NCI-H1417 treated with DMSO at 0.1 percent for 48 hours (cell line): ENCODE measurements around the gene IFT27.

Experiments
- DNase-seq: peaks from one replicate; lab custom pipeline; 2025; lab: John Stamatoyannopoulos, UW

IFT27 gene, protein sequence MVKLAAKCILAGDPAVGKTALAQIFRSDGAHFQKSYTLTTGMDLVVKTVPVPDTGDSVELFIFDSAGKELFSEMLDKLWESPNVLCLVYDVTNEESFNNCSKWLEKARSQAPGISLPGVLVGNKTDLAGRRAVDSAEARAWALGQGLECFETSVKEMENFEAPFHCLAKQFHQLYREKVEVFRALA

DNA sequence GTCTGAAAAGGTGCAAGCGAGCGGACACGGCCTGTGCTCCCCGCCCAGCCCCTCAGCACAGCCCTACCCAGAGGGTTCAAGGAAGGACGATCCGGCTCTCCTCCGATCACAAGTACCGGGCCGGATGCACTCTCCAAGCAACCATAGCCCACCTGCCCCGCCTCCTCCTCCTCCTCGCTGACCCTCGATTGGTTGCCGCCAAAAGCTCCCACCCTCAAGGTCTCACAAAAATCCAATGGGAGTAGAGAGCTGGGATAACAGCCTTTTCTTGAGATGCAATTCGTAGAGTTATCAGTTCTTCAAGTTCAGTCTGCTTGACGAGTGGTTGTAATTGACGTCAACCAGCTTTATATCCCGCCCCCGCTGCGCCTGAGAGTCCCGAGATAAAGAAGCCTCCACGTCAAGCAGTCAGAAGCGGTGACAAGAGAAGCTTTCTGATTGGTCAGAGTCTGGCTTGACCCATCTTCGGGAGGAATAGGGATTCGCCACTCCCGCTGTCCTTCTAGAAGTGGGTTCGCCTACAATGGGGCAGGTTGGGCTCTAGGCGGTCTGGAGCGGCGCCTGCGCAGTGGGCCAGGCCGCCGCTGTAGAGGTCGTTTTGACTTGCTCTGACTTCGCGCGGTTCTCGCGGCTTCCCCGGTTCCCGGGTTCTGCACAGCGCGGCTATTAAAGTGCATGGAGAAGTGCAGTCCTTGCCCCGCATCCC is at the start of gene IFT27:
TSS of gene IFT27 (minus strand) at position 156 of the 706 bp plus-strand sequence. CDS start 412 bp downstream, outside the sequence.
- DNase-seq: peak; percentile 93

DNA sequence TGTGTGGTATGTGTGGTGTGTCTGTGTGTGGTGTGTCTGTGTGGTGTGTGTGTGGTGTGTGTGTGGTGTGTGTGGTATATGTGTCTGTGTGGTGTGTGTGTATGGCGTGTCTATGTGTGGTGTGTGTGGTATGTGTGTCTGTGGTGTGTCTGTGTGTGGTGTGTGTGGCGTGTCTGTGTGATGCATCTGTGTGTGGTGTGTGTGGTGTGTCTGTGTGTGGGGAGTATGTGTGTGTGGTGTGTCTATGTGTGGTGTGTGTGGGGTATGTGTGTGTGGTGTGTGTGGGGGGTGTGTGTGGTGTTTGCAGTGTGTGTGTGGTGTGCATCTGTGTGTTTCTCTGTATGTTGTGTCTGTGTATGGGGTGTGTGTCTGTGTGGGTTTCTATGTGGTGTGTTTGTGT is 48.7 kb upstream of the IFT27 start:
- DNase-seq: no peak

DNA sequence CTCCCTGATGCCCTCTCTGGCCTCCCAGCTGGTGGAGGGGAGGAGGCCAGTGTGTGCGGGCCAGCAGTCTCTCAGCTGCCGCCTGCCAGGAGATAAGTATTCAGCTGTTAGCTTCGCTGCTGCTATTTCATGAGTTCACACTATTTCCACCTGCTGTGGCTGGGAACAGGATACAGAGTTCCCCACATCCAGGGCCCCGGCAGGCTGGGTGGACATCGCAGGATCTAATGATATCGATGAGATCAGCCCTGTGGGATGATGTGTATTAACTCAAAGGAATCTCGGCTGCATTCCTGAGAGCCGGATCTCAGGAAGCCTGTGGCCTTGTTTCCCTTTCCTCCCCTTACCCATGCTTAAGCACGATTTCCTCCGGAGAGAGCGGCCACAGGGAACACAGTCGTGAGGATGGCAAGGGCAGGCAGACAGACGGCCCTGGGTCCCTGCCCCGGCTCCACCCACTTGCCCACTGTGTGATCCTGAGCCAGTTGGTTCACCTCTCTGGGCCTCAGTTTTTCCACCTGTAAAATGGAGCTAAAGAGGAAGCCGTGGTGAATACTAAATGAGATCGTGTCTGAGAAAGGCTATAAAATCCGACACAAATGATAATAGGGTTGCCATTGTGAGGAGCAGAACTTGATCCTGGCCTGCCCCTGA is 47.4 kb upstream of the IFT27 start:
- no peak for DNase-seq

DNA sequence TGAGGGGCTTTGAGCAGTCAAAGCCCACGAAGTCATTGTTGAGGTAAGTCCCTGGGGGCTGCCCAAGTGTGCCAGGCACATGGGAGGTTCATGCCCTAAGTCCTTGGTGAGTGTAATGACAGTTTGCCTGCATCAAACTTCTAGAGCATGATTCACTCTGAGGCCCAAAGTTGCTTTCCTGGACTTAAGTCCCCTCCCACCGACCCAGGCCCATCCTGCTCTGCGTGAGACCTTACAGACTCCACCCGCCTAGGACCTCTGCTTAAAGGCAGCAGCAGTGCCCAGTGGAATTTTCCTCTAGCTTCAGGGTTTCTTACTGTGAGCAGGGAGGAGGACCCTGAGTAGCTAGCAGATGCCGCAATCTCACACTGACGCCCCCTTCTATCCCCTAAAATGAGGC is 46.7 kb upstream of the IFT27 start:
- no peak for DNase-seq

DNA sequence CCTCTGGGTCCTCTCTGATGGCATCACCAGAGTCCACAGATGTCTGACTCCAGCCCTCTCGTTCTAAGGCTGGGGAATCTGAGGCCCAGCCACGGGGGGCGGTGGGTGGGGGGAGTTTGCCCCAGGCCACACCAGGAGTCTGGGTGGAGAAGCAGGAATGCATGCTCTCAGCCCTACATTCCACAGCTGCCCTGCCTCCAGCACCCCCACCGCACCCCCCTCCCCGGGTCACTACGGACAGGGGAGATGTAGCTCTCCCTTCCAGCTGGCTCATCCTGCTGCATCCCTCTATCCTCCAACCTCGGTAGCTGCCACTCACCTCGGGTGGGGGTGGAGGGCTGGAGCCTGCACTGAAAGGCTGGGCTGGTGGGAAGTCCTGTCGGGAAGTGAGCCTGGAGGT is 43.2 kb upstream of the IFT27 start:
- no peak for DNase-seq

DNA sequence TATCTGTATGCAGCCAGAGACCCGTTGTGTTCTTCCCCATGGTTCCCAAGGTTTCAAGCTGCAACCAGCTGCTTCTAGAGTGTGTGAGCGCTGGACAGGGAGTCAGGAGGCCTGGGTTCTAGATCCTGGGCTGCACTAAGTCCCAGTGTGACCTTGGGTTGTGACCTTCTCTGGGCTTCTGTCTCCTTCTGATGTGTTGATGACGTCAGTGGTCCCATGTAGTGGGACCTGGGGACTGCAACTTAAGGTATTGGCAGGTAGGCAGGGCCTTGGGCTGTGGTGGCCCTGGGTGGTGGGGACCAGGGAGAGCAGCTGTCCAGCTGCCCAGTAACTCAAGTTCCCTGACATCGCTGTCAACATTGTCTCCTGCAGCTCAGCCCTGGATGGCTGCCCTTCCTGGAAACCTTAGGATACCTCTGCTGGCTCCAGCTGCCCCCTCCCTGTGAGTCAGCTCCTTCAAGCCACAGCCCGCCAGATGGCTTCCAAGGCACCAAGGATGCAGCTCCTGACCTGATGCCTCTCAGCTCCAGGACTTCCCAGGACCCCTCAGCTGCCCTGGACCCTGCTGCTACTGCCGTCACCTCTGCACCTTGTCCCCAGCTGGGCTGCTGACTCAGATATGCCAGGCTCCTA is 42.2 kb upstream of the IFT27 start:
- no peak for DNase-seq

DNA sequence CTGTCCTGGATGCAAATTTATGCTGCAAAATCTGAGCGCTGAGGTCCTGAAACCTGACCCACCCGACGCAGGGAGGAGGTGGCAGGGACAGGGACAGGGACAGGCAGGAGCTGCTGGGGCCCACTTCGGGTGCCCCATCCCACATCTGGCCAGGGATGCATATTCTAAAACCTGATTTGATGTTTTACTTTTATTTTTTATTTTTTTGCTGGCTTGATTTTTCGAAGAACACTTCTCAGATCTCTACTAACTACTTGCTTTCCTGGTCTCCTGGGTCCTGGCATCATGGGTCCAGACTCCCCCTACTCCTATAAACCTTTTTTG is 41.6 kb upstream of the IFT27 start:
- DNase-seq: no peak

DNA sequence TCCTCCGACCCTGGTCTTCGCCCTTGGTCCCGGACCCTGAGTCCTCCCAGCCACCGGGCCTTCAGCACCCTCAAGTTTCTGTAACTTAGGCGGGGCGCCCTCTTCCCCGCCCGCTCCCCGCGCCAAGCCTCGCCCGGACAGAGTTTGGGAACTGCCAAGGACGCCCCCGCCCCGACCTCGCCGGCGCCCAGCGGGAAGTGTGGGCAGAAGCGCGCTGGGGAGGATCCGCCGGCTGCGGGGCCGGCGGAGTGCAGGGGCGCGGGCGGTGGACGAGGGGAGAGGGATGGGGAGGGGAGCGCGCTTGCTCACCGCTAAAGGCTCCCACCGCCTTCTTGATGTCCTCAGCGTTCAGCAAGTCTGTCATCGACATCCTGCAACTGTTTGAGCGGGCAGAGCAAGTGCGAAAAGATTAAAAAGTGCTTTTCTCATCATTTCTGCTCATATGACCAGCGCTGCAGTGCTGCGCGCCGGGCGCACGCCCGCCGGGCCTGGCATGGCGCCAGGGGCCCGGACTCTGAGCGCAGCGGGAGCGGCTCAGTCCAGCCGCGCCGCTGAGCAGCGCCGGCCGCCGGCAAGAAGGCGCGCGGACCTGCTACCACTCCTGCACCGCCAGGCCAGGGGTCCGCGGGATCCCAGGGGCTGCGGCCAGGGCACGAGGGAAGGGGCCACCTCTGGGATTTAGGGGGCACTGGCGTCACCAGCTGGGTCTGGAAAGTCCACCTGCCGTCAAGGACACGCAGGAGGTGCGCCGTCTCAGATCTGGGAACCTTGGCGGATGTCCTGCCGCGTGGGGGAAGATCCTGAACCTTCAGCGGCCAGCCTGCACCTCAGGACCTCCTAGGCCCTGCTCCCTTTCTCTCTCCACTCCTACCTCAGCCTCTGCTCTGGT is 41.0 kb upstream of the IFT27 start, which contains the start of gene PVALB:
TSS of gene PVALB (minus strand) at position 400 of the 889 bp plus-strand sequence. CDS start at position 370, 30 bp downstream.
- DNase-seq: no peak

DNA sequence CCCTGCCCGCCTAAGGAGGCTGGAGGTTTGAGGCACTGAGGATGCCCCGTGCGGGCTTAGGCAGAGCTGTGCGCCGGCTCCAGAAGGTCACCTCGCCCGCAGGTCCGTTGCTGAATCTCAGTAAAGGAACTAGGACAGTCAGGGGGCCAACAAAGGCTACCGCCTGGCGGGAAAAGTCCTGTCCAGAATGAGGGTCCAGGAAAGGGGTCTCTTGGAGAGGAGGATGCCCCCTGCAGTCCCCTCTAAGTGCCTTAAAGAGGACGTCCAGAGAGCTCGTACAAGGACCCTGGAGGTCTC is 40.4 kb upstream of the IFT27 start:
- DNase-seq: no peak

DNA sequence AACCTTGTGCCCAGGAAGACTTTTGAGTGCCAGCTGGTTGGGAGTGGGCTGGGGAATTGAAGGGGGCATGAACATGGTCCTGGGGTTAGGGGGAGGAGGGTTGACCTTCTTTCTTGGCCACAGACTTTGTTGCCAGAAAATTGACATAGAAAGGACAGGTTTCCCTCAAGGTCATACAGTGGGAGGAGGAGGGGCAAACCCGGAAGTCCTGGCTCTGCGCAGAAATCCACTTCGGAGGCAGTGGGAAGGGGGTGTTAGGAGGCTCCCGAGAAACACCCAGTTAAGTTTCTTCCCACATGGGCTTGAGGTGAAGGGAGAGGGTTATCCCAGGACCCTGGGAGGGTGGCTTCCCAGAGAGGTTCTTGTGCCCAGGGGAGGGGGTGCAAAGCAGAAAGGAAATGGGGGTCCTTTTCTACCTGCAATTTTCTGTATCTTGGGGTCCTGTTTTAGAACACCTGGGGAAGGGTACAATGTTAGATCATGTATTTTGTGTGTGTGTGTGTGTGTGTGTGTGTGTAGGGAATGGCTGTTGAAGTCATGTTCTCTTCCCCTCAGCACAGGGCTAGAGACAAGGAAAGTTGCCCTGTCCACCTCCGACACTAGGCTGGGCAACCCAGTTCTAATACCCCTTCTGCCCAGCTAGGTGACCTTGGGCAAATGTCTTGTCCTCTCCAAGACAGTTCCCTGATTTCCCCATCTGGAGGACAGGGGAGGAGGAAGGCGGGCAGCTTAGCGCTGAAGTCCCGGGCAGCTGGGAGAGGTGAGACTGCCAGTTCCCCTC is 39.8 kb upstream of the IFT27 start:
- DNase-seq: no peak

DNA sequence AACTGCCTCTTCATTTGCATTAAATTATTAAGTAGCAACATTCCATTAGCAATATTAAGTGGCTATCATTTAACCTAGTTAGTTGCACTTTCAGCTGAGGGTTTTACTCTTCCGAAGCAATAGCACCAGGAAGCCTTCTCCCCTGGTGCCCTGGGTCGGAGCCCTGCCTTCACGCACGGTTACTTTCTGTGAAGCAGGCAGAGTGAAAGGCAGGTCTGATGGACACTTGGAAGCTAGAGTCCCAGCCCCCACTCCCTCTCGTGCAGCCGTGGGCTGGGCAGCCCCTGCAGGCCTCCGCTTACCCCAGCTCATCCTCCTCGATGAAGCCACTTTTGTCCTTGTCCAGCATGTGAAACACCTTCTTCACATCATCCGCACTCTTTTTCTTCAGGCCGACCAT is 38.9 kb upstream of the IFT27 start:
- no peak for DNase-seq

DNA sequence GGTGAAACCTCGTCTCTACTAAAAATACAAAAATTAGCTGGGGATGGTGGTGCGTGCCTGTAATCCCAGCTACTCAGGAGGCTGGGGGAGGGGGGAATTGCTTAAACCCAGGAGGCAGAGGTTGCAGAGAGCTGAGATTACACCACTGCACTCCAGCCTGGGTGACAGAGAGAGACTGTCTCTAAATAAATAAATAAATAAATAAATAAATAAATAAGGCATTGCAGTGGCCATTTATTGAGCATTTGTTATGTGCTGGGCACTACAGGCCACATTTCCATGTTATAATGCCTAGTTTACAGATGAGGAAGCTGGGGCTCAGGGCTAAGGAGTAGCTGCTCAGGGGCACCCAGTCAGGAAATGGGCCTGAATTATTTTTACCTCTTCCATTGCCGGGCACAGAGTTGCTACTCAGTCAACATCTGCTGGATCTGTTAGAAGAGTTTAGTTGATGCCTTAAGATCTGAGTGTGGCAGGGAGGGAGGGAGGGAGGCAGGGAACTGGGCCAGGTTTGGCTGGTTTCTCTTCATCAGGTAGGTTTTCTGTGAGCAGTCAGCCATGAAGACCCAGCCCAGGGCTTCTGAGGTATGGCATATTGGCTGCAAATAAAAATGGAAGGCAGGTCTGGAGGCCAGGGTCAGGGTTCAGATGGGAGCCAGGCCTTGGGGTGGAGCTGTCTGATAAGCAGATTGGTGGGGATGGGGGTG is 35.3 kb upstream of the IFT27 start:
- no peak for DNase-seq

DNA sequence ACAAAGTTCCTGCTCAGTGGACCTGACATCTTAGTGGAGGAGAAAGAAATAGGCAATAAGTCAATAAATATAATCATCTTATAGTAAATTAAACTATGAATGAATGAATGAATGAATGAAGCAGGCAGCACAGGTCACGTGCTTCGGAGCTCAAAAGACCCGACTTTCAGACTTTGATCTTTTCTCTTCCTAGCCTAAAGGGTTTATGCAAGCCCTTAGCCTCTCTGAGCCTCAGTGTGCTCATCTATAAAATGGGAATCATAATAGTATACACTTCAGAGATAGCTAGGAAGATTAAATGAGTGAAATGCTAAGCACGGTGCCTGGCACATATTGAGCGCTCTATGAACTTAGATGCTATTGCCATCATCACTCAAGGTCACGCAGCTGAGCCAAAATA is 33.4 kb upstream of the IFT27 start:
- no peak for DNase-seq

DNA sequence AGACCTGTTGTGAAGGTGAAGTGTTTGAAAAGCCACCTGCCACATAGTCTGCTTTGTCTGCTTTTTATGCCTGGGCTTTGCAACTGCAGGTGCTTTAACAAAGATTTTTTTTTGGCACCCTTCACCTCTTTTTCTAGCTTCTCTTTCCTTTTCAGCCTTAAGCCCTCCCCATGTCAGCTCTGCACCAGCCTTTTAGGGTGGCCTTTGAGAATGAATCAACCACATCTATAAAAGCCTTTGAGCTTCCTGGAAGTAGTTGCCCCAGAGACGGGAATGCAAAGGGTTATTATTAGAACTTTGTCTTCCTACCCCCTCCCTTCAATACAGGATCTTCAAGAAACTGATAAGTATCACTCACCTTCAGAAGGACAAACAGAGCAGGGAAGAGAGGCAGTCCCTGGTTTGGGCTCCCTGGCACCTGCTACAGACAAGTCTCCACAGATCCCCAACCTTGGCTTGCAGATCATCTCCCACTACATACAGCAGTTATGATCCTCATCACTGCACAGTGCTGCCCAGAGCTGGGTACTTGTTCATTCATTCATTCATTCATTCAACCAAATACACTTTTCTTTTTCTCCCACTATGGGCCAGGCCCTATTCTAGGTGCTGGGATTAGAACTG is 32.9 kb upstream of the IFT27 start:
- peak; percentile 25 for DNase-seq

DNA sequence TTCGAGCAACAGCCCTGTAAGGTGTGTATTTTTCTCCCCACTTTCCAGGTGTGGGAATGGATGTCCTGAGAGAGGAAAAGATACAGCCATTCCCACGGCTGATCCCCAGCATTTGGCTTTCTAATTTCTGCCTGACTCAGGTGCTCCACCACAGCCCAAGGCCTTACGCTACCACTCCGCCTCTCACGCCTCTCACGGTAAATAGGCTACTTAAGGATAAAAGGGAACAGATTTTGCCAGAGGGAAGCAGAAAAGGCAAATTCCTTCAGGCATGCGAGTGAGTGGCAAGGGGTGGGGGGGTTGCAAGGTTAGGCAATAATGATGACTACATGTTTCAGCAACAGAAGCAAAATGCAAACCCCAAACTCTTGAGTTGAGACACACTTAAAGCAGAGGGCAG is 31.7 kb upstream of the IFT27 start:
- DNase-seq: no peak

DNA sequence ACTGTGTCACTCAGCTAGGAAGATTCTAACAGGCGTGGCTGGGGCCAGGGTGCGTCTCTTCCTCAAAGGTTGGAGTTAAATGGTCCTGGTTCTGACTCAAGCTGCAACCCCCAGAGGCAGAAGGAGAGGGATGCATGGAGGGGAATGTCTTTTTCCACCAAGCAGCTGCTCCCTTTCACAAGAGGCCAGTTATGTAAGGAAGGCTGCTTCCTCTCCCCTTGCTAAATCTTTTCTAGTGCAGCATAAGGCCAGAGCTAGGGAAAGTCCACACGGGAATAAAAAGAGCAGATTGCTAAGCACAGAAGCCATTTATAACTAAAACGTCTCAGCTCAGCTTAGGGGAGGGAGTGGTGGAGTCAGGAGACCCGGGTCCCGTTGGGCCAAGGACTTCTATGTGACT is 30.9 kb upstream of the IFT27 start:
- no peak for DNase-seq

DNA sequence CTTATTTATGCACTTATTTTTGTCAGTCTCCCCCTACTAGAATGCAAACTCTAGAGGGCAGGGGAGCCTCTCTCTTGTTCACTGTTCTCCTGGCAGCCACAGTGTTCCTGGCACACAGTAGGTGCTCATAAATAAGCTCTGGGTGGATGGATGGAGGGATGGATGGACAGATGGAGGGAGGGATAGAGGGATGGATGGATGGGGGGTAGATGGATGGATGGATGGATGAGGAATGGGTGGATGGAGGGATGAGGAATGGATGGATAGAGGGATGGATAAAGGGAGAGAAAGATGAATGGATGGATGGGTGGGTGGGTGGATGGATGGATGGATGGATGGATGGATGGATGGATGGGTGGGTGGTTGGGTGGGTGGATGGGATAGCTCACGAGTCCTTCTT is 27.4 kb upstream of the IFT27 start:
- DNase-seq: no peak

DNA sequence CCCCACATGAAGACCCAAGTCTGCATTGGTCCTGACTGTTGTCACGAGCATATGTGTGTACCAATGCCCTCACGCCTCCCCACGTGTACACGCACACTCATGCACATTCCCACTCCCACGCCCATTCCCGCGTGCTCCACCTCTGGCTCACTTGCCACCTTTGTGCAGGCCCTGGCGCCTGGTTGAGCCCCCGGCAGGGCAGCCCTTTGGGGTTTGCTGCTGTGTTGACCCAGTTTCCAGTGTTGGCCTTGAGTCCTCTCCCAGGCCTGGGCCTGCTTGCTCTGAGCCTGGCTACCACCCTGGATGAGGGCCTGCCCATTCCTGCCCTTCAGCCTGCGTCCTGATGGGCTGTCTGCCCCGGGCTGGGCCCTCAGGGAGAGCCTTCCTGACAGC is 22.8 kb upstream of the IFT27 start:
- no peak for DNase-seq

DNA sequence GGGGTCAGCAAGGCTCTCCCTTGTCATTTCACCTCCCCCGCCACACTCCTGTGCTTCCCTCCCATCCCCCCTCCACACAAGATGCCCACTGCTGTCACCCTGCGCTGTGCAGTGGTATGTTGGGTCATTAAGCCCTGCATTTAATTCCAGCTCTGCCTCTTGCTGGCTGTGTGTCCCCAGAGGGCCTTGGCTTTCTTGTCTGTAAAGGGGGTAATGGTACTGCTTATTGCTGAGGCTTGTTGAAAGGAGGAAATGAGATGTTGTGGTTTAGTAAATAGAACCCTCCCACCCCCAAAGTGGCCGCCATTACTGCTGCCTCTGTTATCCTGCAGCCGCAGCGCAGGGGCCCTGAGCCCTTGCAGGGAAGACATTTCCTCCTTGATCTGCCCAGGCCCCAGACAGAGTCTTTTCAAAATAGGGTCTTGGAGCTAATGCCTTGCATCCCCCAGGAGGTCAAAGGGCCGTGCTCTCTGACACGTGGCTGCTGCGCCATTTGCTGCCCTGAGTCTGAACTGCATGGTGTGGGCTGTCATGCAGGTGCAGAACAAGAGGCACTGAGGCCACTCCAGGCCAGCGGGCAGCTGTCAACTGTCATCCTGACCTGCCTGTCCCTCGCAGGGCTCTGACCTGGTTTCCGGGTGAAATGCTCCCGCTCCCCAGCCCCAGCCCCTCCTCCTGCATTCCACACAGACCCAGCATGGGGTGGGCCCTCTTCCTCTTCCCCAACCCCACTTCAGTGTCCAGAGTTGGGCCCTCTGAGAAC is 22.2 kb upstream of the IFT27 start:
- no peak for DNase-seq

DNA sequence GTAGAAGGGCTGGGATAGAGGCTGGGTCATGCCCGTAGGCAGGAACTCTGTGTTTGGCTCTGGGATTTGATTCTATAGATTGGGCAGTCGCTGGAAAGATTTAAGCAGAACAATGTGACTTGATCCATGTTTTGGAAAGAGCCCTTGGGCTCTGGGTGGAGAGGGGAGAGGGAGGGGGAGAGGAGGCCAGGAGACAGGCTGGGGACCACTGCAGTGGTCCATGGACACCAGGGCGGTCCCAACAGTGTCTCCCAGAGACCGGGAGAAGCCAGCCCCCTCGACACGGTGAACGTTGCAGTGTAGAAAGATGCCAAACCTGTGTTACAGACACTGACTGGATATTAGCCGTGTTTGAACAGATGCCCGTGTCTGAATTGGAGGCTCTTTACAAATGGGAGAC is 21.5 kb upstream of the IFT27 start:
- no peak for DNase-seq
